ENCODE results near the gene ANO10. TPM values are rescaled to one million over a fixed set of nuclear protein-coding genes. Genes with fewer than 3 reads are reported as not detected.
"Not testable (repeated sequence)": the region's sequence is repeated elsewhere in the genome, so short reads cannot be mapped to it uniquely, and the experiment has no call there.

The ANO10 gene
- total RNA-seq, 4 donors from 2014 or later = 28.2 to 36.9 (median 31.6) TPM

DNA sequence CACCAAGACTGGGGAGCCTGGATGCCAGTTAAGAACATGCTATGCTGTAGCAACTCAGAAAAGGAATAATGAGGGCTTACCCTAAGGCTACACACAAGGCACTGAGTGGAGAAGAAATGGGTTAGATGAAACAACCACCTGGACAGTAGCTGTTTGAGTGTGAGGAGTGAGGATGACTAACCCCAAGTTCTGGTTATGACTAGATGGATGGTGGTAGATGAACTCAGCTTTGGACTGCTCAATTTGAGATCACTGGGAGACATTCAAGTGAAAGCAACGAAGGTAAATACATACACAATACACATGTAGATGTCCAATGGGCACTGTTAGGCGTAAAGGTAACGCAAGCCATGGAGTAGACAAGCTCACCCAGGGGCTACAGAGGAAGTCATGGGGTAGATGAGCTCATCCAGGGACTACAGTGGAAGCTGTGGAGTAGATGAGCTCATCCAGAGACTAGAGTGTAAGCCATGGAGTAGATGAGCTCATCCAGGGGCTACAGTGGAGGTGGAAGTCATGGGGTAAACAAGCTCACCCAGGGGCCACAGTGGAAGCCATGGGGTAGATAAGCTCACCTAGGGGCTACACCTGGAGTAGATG lies 98.3 kb downstream of the ANO10 start:
- Histone ChIP-seq H3K36me3 (peaks cover 4% of the 10 kb centered on the region), H3K27me3 (no peaks in the 10 kb centered on the region), H3K4me1 (no peaks in the 10 kb centered on the region), H3K9me3 (peaks cover 5% of the 10 kb centered on the region), H3K4me3 (no peak overlapping the region), H3K27ac (no peak overlapping the region)
- DNase-seq (ENCODE audit: low spot score in 2 of 2) = no peak
- TF ChIP-seq POLR2A (IDR thresholded peaks at IDR 0.05) = no peak
- no peak for TF ChIP-seq CTCF (IDR thresholded peaks at IDR 0.05)
- TF ChIP-seq EP300 (IDR thresholded peaks at IDR 0.05) = no peak
- TF ChIP-seq POLR2AphosphoS5 (IDR thresholded peaks at IDR 0.05) = no peak
- 97% methylated on average over 3 of the region's 3 CpGs for WGBS

DNA sequence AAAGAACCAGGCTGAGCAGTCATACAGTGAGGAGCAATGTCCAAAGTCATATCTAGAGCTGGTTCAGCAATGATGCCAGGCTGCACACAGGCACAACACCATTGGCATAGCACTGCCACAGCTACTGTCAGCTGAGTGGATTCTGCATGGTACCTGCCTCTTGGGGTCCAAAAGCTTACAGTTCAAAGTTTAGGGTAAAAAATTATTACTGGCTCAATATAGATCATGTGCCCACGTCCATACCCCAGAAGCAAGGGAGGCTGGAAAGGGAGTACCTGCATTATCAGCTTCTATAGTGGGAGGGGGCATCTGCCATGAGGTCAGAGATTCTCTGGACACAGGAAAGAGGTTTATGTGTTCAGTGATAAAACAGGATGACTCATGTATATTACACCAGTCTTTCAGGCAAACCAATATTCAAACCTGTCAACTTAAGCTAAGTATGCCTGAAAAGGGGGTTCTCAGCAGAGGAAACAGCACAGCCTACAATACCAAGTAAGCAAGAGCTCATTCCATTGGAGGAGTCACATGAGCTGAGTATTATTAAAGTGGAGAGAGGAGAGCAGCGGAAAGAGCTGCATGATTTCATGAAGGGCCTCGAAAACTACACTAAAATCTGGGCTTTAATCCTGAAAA lies 99.0 kb downstream of the ANO10 start:
- TF ChIP-seq POLR2AphosphoS5 (IDR thresholded peaks at IDR 0.05) = no peak
- WGBS = 98% methylated on average over 3 of the region's 3 CpGs
- DNase-seq (ENCODE audit: low spot score in 2 of 2) = no peak
- Histone ChIP-seq H3K27ac (no peak overlapping the region), H3K36me3 (peaks cover 4% of the 10 kb centered on the region), H3K4me1 (no peaks in the 10 kb centered on the region), H3K9me3 (peaks cover 5% of the 10 kb centered on the region), H3K27me3 (no peaks in the 10 kb centered on the region), H3K4me3 (no peak overlapping the region)

GRCh38 chr3:43521941-43522340 lies 99.9 kb downstream of the ANO10 start:
- H3K4me1 ChIP-seq = no peaks in the 10 kb centered on the region
- WGBS = 89% methylated on average over 1 of the region's 1 CpG
- H3K9me3 ChIP-seq = peaks cover 5% of the 10 kb centered on the region
- no peak overlapping the region for H3K27ac ChIP-seq
- H3K4me3 ChIP-seq = no peak overlapping the region
- TF ChIP-seq POLR2AphosphoS5 (IDR thresholded peaks at IDR 0.05) = no peak
- TF ChIP-seq POLR2A (IDR thresholded peaks at IDR 0.05) = no peak
- no peak for TF ChIP-seq EP300 (IDR thresholded peaks at IDR 0.05)
- TF ChIP-seq CTCF (IDR thresholded peaks at IDR 0.05) = no peak
- peaks cover 4% of the 10 kb centered on the region for H3K36me3 ChIP-seq
- H3K27me3 ChIP-seq = no peaks in the 10 kb centered on the region
- no peak for DNase-seq (ENCODE audit: low spot score in 2 of 2)

- not testable (repeated sequence) for H3K4me1 ChIP-seq; H3K27me3 ChIP-seq; DNase-seq (ENCODE audit: low spot score in 2 of 2); H3K4me3 ChIP-seq; H3K27ac ChIP-seq; H3K36me3 ChIP-seq; H3K9me3 ChIP-seq
- WGBS = 97% methylated on average over 7 of the region's 7 CpGs
Observed at GRCh38 chr3:43518515-43518914, 103.3 kb downstream of the ANO10 start.

DNA sequence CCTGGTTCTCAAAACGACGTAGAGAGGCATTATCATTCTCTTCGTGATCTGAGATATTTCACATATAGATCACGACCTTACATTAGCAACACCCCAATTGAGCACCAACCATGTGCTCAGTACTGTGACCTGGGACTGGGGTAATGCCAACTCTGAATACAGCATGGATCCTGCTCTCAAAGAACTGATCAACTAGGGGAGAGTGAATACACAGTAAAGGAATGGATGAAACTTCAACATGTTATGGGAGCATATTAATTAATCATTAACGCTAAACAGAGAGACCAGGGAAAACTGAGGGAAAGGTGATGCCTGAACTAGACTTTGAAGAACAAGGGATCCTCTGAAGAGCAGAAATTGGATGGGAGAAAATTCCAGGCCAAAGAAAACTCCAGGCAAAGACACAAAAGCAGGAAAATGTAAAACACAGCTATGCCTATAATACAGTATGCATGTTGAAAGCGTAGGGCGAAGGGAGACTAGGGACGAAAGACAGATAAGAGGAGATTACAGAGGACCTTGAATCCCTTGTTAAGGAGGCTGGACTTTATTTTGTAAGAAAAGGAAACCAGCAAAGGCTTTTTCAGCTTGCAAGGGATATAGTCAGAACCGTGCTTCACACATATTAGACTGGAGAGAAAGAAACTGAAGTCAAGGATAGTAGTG lies 105.7 kb downstream of the ANO10 start:
- peaks cover 3% of the 10 kb centered on the region for H3K36me3 ChIP-seq
- no peak for TF ChIP-seq CTCF (IDR thresholded peaks at IDR 0.05)
- TF ChIP-seq POLR2AphosphoS5 (IDR thresholded peaks at IDR 0.05) = no peak
- no peak for TF ChIP-seq EP300 (IDR thresholded peaks at IDR 0.05)
- no peak for TF ChIP-seq POLR2A (IDR thresholded peaks at IDR 0.05)
- no peak for DNase-seq (ENCODE audit: low spot score in 2 of 2)
- H3K4me1 ChIP-seq = no peaks in the 10 kb centered on the region
- peaks cover 5% of the 10 kb centered on the region for H3K9me3 ChIP-seq
- H3K27ac ChIP-seq = no peak overlapping the region
- 98% methylated on average over 9 of the region's 9 CpGs for WGBS
- no peak overlapping the region for H3K4me3 ChIP-seq
- H3K27me3 ChIP-seq = no peaks in the 10 kb centered on the region

DNA sequence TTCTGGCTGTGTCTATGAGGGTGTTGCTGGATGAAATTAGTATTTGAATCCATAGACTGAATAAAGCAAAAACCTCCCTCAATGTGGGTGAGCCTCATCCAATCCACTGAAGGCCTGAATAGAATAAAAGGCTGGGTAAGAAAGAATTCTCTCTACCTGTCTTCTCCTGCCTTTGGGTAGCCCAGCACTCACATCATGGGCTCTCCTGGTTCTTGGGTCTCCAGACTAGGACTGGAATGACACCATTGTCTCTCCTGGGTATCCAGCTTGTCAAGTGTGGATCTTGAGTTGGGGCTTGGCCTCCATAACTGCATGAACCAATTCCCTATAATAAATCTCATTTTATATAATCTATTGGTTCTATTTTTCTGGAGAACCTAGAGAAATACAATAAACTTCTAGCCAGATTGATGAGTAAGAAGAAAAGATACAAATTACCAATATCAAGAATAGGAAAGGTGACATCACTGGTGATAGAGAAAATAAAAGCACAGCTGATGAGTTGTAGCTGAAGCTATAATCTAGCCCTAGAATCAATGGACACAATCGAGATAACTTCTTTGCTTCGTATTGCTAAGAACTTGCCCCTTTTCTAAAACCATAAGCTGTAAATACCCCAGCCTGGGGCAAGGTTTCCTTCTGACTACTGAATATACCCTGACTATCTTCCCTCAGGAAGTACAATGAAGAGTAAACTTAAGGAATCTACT lies 106.4 kb downstream of the ANO10 start:
- WGBS = 63% methylated on average over 2 of the region's 2 CpGs
- TF ChIP-seq POLR2A (IDR thresholded peaks at IDR 0.05) (no peak), CTCF (IDR thresholded peaks at IDR 0.05) (no peak), POLR2AphosphoS5 (IDR thresholded peaks at IDR 0.05) (no peak), EP300 (IDR thresholded peaks at IDR 0.05) (no peak)
- no peaks in the 10 kb centered on the region for H3K27me3 ChIP-seq

More for the DNA sequence above, 106.4 kb downstream of the ANO10 start:
- H3K9me3 ChIP-seq = peaks cover 5% of the 10 kb centered on the region
- no peak overlapping the region for H3K27ac ChIP-seq
- no peak overlapping the region for H3K4me3 ChIP-seq
- peaks cover 3% of the 10 kb centered on the region for H3K36me3 ChIP-seq
- no peaks in the 10 kb centered on the region for H3K4me1 ChIP-seq
- DNase-seq (ENCODE audit: low spot score in 2 of 2) = no peak

Data from suprapubic skin (tissue), 4 donors.